ENCODE measurements around the gene SRL.
"Not testable (repeated sequence)": the region's sequence is repeated elsewhere in the genome, so short reads cannot be mapped to it uniquely, and the experiment has no call there.

Gene SRL

DNA sequence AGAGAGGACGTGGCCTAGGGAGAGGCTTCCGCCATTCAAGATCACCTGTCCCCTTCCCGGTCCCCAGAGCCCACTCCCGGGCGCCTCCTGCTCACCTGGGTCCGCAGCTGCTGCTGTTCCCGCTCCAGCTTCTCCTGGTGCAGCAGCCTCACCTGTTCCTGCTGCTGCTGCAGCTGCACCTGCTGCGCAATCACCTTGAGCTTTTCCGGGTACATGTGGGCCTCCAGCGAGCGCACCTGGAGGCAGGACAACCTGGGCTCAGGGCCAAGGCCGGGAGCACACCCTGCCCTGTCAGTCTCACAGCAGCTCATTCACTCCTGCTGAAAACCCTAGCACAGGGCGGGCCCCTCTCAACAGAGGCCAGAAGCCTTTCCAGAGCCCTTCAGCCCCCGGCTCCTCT lies 18.5 kb upstream of the SRL start:
- Histone ChIP-seq H3K4me3 (no peak overlapping the region), H3K36me3 (peaks cover 0 to 58% (median 15%) of the 10 kb centered on the region in 3 donors), H3K27ac (no peak overlapping the region), H3K27me3 (no peaks in the 10 kb centered on the region), H3K9me3 (no peaks in the 10 kb centered on the region), H3K4me1 (peaks cover 0 to 11% (median 4%) of the 10 kb centered on the region in 4 donors)
- intact Hi-C loops (cut with DNase I; ENCODE audit: low total_unique reads) = loop anchor here (10.0 kb wide), 1 partner anchor 144 kb away; no protein-coding TSS in a partner anchor
- DNase-seq = no peak
- TF ChIP-seq, protein P1, sequence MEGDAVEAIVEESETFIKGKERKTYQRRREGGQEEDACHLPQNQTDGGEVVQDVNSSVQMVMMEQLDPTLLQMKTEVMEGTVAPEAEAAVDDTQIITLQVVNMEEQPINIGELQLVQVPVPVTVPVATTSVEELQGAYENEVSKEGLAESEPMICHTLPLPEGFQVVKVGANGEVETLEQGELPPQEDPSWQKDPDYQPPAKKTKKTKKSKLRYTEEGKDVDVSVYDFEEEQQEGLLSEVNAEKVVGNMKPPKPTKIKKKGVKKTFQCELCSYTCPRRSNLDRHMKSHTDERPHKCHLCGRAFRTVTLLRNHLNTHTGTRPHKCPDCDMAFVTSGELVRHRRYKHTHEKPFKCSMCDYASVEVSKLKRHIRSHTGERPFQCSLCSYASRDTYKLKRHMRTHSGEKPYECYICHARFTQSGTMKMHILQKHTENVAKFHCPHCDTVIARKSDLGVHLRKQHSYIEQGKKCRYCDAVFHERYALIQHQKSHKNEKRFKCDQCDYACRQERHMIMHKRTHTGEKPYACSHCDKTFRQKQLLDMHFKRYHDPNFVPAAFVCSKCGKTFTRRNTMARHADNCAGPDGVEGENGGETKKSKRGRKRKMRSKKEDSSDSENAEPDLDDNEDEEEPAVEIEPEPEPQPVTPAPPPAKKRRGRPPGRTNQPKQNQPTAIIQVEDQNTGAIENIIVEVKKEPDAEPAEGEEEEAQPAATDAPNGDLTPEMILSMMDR (IDR thresholded peaks at IDR 0.05) = no peak

DNA sequence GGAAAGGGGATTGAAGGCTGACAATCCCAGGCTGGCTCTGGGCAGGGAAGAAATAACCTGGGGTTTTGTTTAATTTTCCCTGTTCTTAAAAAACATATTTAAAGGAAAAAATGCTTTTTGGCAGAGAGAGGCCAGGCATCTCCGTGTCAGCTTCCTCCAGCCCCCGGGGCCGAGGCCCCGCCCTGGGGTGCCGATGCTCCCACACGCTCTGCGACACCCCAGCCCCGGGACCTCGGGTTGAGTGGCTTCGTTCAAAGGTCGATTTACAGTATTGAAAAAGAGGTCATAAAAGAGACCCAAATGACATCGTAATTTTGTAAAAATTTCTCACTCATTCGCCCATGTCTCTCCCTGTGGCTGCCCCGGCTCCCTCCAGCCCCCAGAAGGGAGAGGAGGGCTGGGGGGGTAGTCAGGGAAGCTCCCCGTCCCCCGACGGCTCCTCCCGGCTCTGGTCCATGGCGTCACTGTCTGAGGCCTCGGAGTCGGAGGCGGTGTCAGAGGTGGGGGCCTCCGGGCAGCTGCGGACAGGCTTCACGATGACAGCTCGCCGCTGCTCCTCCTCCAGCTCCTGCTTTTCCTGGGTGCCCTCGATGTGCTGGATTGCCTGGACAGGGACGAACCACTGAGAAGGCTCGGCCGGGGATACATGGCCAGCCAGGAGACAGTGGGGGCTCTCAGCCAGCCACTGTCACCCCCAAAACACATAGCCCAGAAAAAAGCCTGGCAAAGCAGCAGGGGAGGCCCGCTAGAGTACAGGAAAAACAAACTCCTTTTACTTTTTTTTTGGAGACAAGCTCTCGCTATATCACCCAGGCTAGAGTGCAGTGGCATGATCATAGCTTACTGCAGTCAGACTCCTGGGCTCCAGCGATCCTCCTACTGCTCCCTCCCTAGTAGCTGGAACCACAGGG lies 16.0 kb upstream of the SRL start:
- Histone ChIP-seq H3K27me3 (no peaks in the 10 kb centered on the region), H3K4me3 (no peak overlapping the region), H3K36me3 (peaks cover 0 to 58% (median 15%) of the 10 kb centered on the region in 3 donors), H3K9me3 (no peaks in the 10 kb centered on the region), H3K4me1 (peaks cover 0 to 3% (median under 1%) of the 10 kb centered on the region in 4 donors), H3K27ac (no peak overlapping the region)
- TF ChIP-seq, protein P1 (IDR thresholded peaks at IDR 0.05) = no peak
- intact Hi-C loops (cut with DNase I; ENCODE audit: low total_unique reads) = loop anchor here (2.0 kb wide), 1 partner anchor 57 kb away; no protein-coding TSS in a partner anchor
- no peak for DNase-seq

DNA sequence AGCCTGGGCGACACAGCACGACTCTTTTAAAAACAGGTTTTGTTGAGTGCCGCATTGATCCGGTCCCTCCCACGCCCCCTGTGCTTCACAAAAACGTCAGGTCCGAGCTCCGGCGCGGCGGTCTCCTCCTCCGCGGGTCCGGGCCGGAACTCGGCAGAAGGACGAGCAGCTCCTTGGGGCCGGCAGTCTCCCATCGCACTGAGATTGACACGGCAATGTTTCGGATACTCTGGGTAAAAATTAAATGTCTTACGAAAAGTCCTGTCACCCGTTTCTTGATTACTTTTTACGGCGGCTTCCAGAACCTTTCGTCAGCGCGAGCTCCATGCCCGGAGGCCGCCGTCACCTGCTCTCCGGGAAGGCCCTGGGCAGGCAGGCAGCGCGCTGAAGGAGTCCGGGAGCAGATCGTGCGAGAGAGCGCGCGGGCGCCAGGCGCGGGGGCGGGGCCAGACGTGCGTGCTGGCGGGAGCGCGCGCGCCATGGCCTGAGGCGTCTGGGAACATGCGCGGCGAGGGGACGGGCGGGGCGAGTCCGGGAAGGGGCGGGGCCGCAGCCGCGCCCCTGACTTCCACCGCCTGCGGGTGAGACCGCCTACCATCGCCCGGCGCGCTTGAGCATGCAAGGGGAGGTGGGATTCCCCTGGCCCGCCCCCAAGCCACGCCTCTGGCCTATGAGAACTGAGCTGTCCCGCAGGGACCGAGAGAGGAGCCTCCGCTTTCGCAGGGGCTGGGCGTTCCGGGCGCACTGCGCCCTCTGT lies 11.7 kb upstream of the SRL start:
- H3K4me1 ChIP-seq = peaks cover 0 to 6% (median 2%) of the 10 kb centered on the region in 4 donors
- H3K27me3 ChIP-seq = no peaks in the 10 kb centered on the region
- H3K9me3 ChIP-seq = no peaks in the 10 kb centered on the region
- DNase-seq = peak; percentile 100
- peak overlapping the region; percentile 93 to 95 for H3K27ac ChIP-seq
- H3K36me3 ChIP-seq = peaks cover 0 to 20% (median 0%) of the 10 kb centered on the region in 3 donors
- intact Hi-C loops (cut with DNase I; ENCODE audit: low total_unique reads) = loop anchor here (5.0 kb wide), 1 partner anchor 136 kb away; the partner anchor contains the start of gene ADCY9
- TF ChIP-seq, protein P1 (IDR thresholded peaks at IDR 0.05) = no peak
- H3K4me3 ChIP-seq = peak overlapping the region; percentile 58 to 75

DNA sequence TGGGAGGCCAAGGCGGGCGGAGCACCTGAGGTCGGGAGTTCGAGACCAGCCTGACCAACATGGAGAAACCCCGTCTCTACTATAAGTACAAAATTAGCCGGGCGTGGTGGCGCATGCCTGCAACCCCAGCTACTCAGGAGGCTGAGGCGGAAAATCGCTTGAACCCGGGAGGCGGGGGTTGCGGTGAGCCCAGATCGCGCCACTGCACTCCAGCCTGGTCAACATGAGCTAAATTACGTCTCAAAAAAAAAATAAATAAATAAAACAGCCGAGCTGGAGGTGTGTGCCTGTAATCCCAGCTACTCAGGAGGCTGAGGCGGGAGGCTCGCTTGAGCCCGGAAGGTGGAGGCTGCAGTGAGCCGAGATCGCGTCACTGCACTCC lies 11.1 kb upstream of the SRL start:
- not testable (repeated sequence) for H3K9me3 ChIP-seq, H3K27me3 ChIP-seq, H3K4me1 ChIP-seq, DNase-seq
- H3K36me3 ChIP-seq = peaks cover 0 to 14% (median 0%) of the 10 kb centered on the region in 3 donors
- peak overlapping the region; percentile 58 to 75 for H3K4me3 ChIP-seq
- intact Hi-C loops (cut with DNase I; ENCODE audit: low total_unique reads) = loop anchor here (5.0 kb wide), 1 partner anchor 136 kb away; the partner anchor contains the start of gene ADCY9
- peak overlapping the region; percentile 93 to 95 for H3K27ac ChIP-seq

DNA sequence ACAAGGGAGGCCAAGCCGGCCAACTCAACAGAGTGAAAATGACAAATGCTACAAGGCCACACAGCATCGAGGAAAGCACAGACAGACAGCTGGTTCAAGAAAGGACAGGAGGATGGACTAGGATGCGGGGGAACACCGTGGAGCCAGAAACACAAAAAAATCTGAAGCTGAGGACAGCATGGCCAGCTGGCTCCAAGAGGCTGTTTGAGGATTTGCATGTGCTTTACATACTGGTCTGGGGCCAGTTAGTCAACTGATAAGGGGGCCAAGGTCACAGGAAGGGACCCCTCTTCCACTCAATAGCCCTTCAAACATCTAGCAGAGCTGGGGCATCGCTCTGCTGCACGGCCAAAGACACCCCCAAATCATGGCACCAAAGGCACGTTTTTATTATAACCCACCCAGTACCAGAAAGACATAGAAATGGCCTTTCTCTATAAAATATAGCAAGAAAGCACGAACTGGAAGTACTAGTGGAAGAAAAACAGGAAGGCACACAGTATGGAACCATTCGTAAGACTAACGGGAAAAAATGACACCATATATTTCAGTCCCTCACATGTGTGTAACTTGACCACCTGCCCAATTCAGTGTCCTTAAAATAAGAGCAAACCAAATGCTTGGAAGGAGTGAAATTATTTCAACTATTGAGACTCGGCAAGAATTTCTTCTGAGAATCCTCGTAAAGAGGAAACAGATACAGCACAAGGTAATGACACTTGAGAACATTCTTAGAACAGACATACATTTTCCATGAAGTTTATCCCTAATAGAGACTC lies 7.8 kb upstream of the SRL start:
- H3K4me1 ChIP-seq = peaks cover 0 to 6% (median 2%) of the 10 kb centered on the region in 4 donors
- H3K36me3 ChIP-seq = no peaks in the 10 kb centered on the region
- no peak overlapping the region for H3K4me3 ChIP-seq
- H3K9me3 ChIP-seq = no peaks in the 10 kb centered on the region
- H3K27ac ChIP-seq = no peak overlapping the region
- TF ChIP-seq, protein P1 (IDR thresholded peaks at IDR 0.05) = no peak
- DNase-seq = no peak
- no peaks in the 10 kb centered on the region for H3K27me3 ChIP-seq
- intact Hi-C loops (cut with DNase I; ENCODE audit: low total_unique reads) = loop anchor here (5.0 kb wide), 1 partner anchor 132 kb away; the partner anchor contains the start of gene ADCY9

All from tibial artery (tissue), 4 donors.